ENCODE measurements around the gene HES1.

GRCh38 chr3:194105292-194105691 lies 30.7 kb upstream of the HES1 start:
- TF ChIP-seq CTCF (IDR thresholded peaks at IDR 0.05) = no peak
- no peak for TF ChIP-seq POLR2A (IDR thresholded peaks at IDR 0.05)
- TF ChIP-seq EP300 (IDR thresholded peaks at IDR 0.05) = no peak
- TF ChIP-seq POLR2AphosphoS5 (IDR thresholded peaks at IDR 0.05) = no peak
